Rectal smooth muscle tissue (tissue), 1 donor: ENCODE measurements around the gene NLGN1.

ENCODE experiments used
- H3K27ac ChIP-seq: one replicate; pipeline ENCODE4 v1.7.0; 2013; ENCODE audit warnings: low read depth, low read length, inconsistent platforms
- H3K27me3 ChIP-seq: one replicate; pipeline ENCODE4 v1.7.0; 2013; ENCODE audit warnings: low read length; ENCODE audit not compliant: control insufficient read depth, insufficient read depth
- H3K36me3 ChIP-seq: one replicate; pipeline ENCODE4 v1.7.0; 2013; ENCODE audit warnings: low read length; ENCODE audit not compliant: control insufficient read depth, insufficient read depth
- H3K4me1 ChIP-seq: one replicate; pipeline ENCODE4 v1.7.0; 2013; ENCODE audit warnings: low read length; ENCODE audit not compliant: control insufficient read depth, insufficient read depth
- H3K4me3 ChIP-seq: one replicate; pipeline ENCODE4 v1.7.0; 2013; ENCODE audit warnings: low read length
- H3K9ac ChIP-seq: one replicate; pipeline ENCODE4 v1.7.0; 2013; ENCODE audit warnings: low read length

NLGN1 gene

DNA sequence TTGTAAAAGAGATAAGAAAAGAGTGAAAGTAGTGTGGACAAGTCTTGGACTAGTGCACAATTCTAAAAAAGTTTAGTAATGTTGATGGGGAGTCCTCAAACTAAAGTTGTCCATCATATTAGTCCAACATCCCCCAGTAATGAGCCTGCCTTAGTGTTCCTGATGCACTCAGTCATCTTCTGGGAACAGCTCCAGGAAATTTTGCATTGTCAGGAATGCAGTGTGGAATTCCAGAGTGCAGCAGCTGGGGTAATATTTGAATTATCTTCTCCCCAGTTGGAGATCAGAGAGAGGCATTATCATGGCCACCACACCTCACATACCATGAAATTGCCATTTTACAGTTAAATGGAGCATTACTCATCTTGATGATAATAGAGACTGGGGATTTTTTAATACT lies 932.8 kb downstream of the NLGN1 start:
- Histone ChIP-seq H3K9ac (no peak overlapping the region), H3K4me1 (no peaks in the 10 kb centered on the region), H3K4me3 (no peak overlapping the region), H3K36me3 (no peaks in the 10 kb centered on the region), H3K27ac (no peak overlapping the region), H3K27me3 (no peaks in the 10 kb centered on the region)

DNA sequence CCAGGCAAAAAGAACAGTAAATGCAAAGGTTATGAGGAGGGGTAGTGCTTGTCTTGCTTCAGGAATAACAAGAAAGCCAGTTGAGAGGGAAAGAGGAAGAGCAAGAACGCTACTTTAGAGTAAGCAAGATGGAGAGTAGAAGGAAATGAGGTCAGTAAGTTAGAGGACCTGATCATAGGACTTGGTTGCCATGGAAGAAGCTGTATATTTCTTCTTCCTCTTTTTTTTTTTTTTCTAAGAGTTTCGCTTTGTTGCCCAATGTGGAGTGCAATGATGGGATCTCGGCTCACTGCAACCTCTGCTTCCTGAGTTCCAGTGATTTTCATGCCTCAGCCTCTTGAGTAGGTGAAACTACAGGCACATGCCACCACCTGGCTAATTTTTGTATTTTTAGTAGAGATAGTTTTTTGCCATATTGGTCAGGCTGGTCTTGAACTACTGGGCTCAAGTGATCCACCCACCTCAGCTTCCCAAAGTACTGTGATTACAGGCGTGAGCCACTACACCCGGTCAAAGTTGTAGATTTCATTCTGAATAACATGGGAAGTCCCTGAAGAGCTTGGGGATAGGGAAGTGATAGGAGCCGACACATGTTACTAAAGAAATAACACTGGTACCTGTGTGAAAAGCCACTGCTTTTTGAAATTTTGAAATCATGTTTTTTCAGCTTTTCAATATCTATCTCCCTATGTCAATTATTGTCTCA lies 933.7 kb downstream of the NLGN1 start:
- no peaks in the 10 kb centered on the region for H3K36me3 ChIP-seq
- H3K27ac ChIP-seq = no peak overlapping the region
- no peak overlapping the region for H3K4me3 ChIP-seq
- H3K4me1 ChIP-seq = no peaks in the 10 kb centered on the region
- no peak overlapping the region for H3K9ac ChIP-seq
- H3K27me3 ChIP-seq = no peaks in the 10 kb centered on the region

DNA sequence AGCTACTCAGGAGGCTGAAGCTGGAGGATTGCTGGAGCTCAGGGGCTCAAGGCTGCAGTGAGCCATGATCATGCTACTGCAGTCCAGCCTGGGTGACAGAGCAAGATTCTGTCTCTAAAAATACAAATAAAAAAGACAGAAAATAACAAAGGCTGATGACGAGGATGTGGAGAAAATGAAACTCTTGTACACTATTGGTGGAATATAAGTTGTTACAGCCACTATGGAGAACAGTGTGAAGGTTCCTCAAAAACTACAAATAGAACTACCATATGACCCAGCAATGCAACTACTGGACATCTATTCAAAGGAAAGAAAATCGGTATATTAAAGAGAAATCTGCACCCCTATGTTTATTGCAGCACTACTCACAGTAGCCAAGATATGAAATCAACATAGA lies 934.8 kb downstream of the NLGN1 start:
- H3K27ac ChIP-seq = no peak overlapping the region
- H3K36me3 ChIP-seq = no peaks in the 10 kb centered on the region
- H3K9ac ChIP-seq = no peak overlapping the region
- H3K27me3 ChIP-seq = no peaks in the 10 kb centered on the region
- no peak overlapping the region for H3K4me3 ChIP-seq
- no peaks in the 10 kb centered on the region for H3K4me1 ChIP-seq

GRCh38 chr3:174333640-174334039 lies 936.1 kb downstream of the NLGN1 start:
- Histone ChIP-seq H3K27me3 (no peaks in the 10 kb centered on the region), H3K9ac (no peak overlapping the region), H3K4me1 (no peaks in the 10 kb centered on the region), H3K27ac (no peak overlapping the region), H3K4me3 (no peak overlapping the region), H3K36me3 (no peaks in the 10 kb centered on the region)

DNA sequence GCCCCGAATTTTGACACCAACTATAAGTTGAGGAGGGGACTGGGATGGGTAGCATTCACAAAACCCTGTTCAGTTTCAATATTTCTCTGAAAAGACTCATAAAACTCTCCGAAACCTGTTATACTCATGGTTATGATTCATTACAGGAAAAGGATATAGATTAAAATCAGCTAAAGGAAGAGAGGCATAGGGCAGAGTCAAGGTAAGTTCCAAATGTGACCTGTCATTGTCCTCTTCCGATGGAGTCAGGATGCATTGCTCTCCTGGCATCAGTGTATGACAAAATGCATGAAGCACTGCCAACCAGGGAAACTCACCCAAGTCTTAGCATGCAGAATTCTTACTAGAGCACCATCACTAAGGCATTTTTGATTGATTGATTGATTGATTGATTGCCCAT lies 936.6 kb downstream of the NLGN1 start:
- Histone ChIP-seq H3K36me3 (no peaks in the 10 kb centered on the region), H3K27ac (no peak overlapping the region), H3K4me3 (no peak overlapping the region), H3K27me3 (no peaks in the 10 kb centered on the region), H3K4me1 (no peaks in the 10 kb centered on the region), H3K9ac (no peak overlapping the region)

GRCh38 chr3:174335324-174335723 lies 937.8 kb downstream of the NLGN1 start:
- Histone ChIP-seq H3K27me3 (no peaks in the 10 kb centered on the region), H3K4me3 (no peak overlapping the region), H3K27ac (no peak overlapping the region), H3K4me1 (no peaks in the 10 kb centered on the region), H3K36me3 (no peaks in the 10 kb centered on the region), H3K9ac (no peak overlapping the region)

- no peak overlapping the region for H3K27ac ChIP-seq
- no peak overlapping the region for H3K4me3 ChIP-seq
- H3K9ac ChIP-seq = no peak overlapping the region
- H3K27me3 ChIP-seq = no peaks in the 10 kb centered on the region
- no peaks in the 10 kb centered on the region for H3K4me1 ChIP-seq
- no peaks in the 10 kb centered on the region for H3K36me3 ChIP-seq
Measured at GRCh38 chr3:174335910-174336309, 938.4 kb downstream of the NLGN1 start.
